ENCODE results near the gene CCL14. TPM values are rescaled to one million over a fixed set of nuclear protein-coding genes. Genes with fewer than 3 reads are reported as not detected.

Gene CCL14
- total and polyA plus RNA-seq, 9 of the 15 experiments (the other 6 are each of a cell fraction or from before 2014, with no cell fraction given), result not detected

DNA sequence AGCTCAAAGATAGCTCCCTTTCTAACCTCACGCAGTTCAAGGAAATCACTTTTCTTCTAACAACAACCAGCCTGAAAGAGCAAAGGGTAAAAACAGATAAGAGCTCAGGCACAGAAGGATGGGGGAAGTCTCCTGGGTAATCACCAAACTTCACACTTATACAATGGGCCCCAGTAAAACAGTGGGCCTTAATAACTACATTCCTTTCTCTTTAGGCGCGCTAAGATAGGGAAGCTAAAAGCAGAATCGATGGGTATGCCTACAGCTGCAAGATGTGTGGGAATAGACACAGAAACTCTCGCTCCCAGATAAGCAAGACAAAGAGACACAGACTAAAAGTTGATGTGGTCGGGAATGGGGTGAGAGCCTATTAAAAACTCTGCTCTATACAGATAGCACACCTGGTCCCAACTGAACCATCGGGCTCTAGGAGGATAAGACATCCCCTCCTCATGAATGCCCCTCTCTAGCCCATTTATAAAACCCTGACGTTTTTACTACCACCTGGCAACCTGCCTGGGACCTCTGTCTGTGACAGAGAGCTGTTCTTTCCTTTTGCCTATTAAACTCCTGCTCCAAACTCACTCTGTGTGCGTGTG lies 43.8 kb downstream of the CCL14 start:
- POLR2A ChIA-PET, result interaction anchor here (0.8 to 1.3 kb wide), 6 partner anchors 11 to 134 kb away, joined by 3 to 9 read pairs (median 4); no protein-coding TSS in a partner anchor
- TF ChIP-seq, protein P1, sequence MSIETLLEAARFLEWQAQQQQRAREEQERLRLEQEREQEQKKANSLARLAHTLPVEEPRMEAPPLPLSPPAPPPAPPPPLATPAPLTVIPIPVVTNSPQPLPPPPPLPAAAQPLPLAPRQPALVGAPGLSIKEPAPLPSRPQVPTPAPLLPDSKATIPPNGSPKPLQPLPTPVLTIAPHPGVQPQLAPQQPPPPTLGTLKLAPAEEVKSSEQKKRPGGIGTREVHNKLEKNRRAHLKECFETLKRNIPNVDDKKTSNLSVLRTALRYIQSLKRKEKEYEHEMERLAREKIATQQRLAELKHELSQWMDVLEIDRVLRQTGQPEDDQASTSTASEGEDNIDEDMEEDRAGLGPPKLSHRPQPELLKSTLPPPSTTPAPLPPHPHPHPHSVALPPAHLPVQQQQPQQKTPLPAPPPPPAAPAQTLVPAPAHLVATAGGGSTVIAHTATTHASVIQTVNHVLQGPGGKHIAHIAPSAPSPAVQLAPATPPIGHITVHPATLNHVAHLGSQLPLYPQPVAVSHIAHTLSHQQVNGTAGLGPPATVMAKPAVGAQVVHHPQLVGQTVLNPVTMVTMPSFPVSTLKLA (conservative IDR thresholded peaks at IDR 0.05), result 0 out of 4 replicates have a peak, but pooled peaks of 1 of the 2 experiments have one; percentile 31
- TF ChIP-seq ZC3H11A (IDR thresholded peaks at IDR 0.05; ENCODE audit: low read depth, low read length) (no peak), ZNF561 (CRISPR knock-in tag; conservative IDR thresholded peaks at IDR 0.05) (no peak), SMAD3 (CRISPR knock-in tag; conservative IDR thresholded peaks at IDR 0.05) (no peak), ZNF589 (CRISPR knock-in tag; IDR thresholded peaks at IDR 0.05; ENCODE audit: low read depth) (no peak), FUS (optimal IDR thresholded peaks at IDR 0.05; ENCODE audit: low read depth, low read length) (no peak), PYGO2 (tag; IDR thresholded peaks at IDR 0.05) (no peak), BRD4 (IDR thresholded peaks at IDR 0.05) (no peak), DNMT1 (IDR thresholded peaks at IDR 0.05) (no peak), ZNF24 (IDR thresholded peaks at IDR 0.05) (no peak)
- TF ChIP-seq, protein P2, sequence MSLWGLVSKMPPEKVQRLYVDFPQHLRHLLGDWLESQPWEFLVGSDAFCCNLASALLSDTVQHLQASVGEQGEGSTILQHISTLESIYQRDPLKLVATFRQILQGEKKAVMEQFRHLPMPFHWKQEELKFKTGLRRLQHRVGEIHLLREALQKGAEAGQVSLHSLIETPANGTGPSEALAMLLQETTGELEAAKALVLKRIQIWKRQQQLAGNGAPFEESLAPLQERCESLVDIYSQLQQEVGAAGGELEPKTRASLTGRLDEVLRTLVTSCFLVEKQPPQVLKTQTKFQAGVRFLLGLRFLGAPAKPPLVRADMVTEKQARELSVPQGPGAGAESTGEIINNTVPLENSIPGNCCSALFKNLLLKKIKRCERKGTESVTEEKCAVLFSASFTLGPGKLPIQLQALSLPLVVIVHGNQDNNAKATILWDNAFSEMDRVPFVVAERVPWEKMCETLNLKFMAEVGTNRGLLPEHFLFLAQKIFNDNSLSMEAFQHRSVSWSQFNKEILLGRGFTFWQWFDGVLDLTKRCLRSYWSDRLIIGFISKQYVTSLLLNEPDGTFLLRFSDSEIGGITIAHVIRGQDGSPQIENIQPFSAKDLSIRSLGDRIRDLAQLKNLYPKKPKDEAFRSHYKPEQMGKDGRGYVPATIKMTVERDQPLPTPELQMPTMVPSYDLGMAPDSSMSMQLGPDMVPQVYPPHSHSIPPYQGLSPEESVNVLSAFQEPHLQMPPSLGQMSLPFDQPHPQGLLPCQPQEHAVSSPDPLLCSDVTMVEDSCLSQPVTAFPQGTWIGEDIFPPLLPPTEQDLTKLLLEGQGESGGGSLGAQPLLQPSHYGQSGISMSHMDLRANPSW (CRISPR knock-in tag; IDR thresholded peaks at IDR 0.05), result no peak
- TF ChIP-seq, protein P3, sequence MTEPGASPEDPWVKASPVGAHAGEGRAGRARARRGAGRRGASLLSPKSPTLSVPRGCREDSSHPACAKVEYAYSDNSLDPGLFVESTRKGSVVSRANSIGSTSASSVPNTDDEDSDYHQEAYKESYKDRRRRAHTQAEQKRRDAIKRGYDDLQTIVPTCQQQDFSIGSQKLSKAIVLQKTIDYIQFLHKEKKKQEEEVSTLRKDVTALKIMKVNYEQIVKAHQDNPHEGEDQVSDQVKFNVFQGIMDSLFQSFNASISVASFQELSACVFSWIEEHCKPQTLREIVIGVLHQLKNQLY (CRISPR knock-in tag; conservative IDR thresholded peaks at IDR 0.05), result no peak
- TF ChIP-seq, protein P4, sequence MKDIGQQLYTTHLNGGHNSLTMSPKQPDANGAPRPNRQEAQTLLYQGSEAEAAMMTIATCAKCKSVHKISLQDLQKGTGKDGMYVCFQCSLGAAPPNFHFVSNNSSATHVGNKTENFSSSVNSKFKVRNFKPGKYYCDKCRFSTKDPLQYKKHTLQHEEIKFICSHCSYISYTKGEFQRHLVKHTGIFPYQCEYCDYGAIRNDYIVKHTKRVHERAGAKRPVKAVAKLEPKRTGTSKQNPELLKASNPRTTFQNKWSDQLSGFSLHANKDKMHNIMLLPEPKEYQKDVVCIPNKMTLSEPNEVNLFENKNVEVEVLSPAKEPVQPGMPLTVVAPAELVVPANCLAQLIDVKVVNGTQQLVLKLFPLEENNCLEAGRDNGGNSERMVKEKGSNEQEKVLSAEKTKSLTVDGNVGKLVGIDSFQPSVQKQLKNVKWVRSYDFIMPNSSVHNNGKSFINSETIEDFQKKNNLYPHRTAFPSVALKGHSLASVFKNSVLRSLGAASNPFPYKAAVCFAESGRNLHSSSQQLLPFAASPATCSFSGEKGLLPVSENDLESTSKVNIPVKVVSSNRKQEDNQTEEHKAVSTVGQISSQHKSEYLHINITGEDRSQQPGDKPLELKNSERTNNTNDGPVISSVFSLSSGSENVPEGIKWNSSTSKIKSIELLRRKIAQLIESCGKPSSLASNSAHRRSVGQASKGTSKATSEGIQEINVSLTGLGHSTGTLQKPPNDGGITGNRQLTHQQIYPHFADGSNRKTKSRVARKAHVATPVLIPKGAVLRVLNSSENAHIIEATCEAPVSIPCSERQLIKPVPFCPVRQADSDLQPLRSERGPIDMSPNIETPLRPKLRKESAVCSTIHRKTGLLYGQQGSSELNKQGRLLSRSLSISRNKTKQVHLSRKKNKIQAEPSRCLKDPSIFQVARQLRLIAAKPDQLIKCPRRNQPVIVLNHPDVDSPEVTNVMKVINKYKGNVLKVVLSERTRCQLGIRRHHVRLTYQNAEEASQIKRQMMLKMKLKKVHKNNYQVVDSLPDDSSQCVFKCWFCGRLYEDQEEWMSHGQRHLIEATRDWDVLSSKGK (CRISPR knock-in tag; IDR thresholded peaks at IDR 0.05), result no peak

More for the DNA sequence above, 43.8 kb downstream of the CCL14 start:
- peak overlapping the region; percentile 33; the same call in 1 of the 3 replicates for H3K27ac ChIP-seq (ENCODE audit: extremely low read depth, low read depth, low read length)
- no TSS peak for BruUV-seq (replicated peaks)
- H3K36me3 ChIP-seq (ENCODE audit: control insufficient read depth, insufficient read depth, low read length), result no peaks in the 10 kb centered on the region
- in situ Hi-C loops (cut with MboI), result no loop called here
- peak overlapping the region; percentile 32 for H3K4me2 ChIP-seq (ENCODE audit: insufficient read depth, low read length)
- H3K4me1 ChIP-seq (replicated peaks in 1 of 2; ENCODE audit: control insufficient read depth in 2 of 2, insufficient read depth in 2 of 2, low read length in 2 of 2), result peaks cover 7 to 18% of the 10 kb centered on the region in 2 experiments; a peak in 3 of 5 replicates
- H3K9me1 ChIP-seq (ENCODE audit: control insufficient read depth, insufficient read depth, low read length), result peaks cover 3% of the 10 kb centered on the region
- CTCF ChIA-PET (ENCODE audit: low intra/inter-chr PET ratio), result no interaction called here
- peak; percentile 21 to 75 (median 38) for DNase-seq (ENCODE audit: extremely low read depth in 1 of 4, low spot score in 3 of 4)
- FAIRE-seq, result no peak
- no peak overlapping the region for H3K4me3 ChIP-seq
- H3K79me2 ChIP-seq (ENCODE audit: control insufficient read depth, insufficient read depth, low read length), result no peaks in the 10 kb centered on the region
- no peaks in the 10 kb centered on the region for H4K20me1 ChIP-seq (replicated peaks; ENCODE audit: control insufficient read depth, insufficient read depth, low read length)
- H3K9me3 ChIP-seq (replicated peaks; ENCODE audit: control insufficient read depth, insufficient read depth, low read depth, low read length), result no peaks in the 10 kb centered on the region
- WGBS (ENCODE audit: insufficient coverage, low coverage, missing lambda C conversion rate), result 0% methylated on average over 9 of the region's 9 CpGs
- intact Hi-C loops (cut with micrococcal nuclease), result loop anchor here (2.0 to 10.0 kb wide), 3 partner anchors 30 to 178 kb away; partner anchors contain the start of gene C17orf50
- no peaks in the 10 kb centered on the region for H3K27me3 ChIP-seq (ENCODE audit: control insufficient read depth in 2 of 2, insufficient read depth in 2 of 2, low read length in 2 of 2)
- peak overlapping the region; percentile 15; the same call in 1 of the 2 replicates for H2AFZ ChIP-seq (ENCODE audit: low read depth, low read length)
- H3K9ac ChIP-seq (ENCODE audit: insufficient read depth in 1 of 2, low read depth in 2 of 2, low read length in 2 of 2), result 0 out of 4 replicates have a peak overlapping the region, but pooled peaks of 1 of the 2 experiments have one; percentile 7
- peak; percentile 80 for ATAC-seq

Measured in K562 (cell line).